Endothelial cell of umbilical vein (primary cell): ENCODE data around the gene DNAJB12. TPM values are rescaled to one million over a fixed set of nuclear protein-coding genes. Genes with fewer than 3 reads are reported as not detected.

Experiments
- BruUV-seq: library from RNA; stranded (reverse); fragments of 400-500 nt; replicated peaks from 2 replicates; lab custom pipeline; 2021; lab: Mats Ljungman, UMichigan
- CTCF ChIA-PET: fragments of 300-600, 350-600 bp; sonication (Branson Sonifier 250); formaldehyde crosslinking; loops from one replicate; lab custom pipeline; 2021; ENCODE audit warnings: antibody characterized with exemption, inconsistent platforms; lab: Charles Lee
- POLR2A ChIA-PET: fragments of 300-600, 350-600 bp; sonication (Branson Sonifier 250); formaldehyde crosslinking; loops from one replicate; lab custom pipeline; 2021; ENCODE audit warnings: antibody characterized with exemption, inconsistent platforms; lab: Charles Lee
- DNase-seq: peaks from one replicate; pipeline ENCODE4 v3.0.0-alpha.2; 2011; ENCODE audit warnings: low read depth, low spot score
- FAIRE-seq: peaks from 2 replicates; lab custom pipeline; 2011; peaks lifted over from hg19 to GRCh38; lab: Jason Lieb, UNC
- H2AFZ ChIP-seq: 2 replicates; pipeline ENCODE4 v1.6.0; 2012; ENCODE audit warnings: low read depth, low read length, control low read depth, inconsistent platforms
- H3K27ac ChIP-seq: 2 replicates; pipeline ENCODE4 v1.5.1; 2011; ENCODE audit warnings: low read depth, mild to moderate bottlenecking, control low read depth, low read length, moderate library complexity; ENCODE audit not compliant: insufficient read depth
- H3K27me3 ChIP-seq, 2 experiments: 2 replicates each; pipeline versions ENCODE4 v1.6.0 to v1.6.1; 2011; ENCODE audit warnings: low read length in 2 of 2, mixed read lengths in 1 of 2; ENCODE audit not compliant: control insufficient read depth in 2 of 2, insufficient read depth in 2 of 2
- H3K36me3 ChIP-seq, 2 experiments: 2 replicates in 1 of 2; 3 replicates in 1 of 2; pipeline ENCODE4 v1.5.1; 2011; ENCODE audit warnings: low read length in 2 of 2, mild to moderate bottlenecking in 1 of 2, moderate library complexity in 1 of 2; ENCODE audit not compliant: control insufficient read depth in 2 of 2, insufficient read depth in 2 of 2; ENCODE audit errors: extremely low read depth in 1 of 2
- H3K4me1 ChIP-seq: 3 replicates; pipeline ENCODE4 v1.5.1; 2011; ENCODE audit warnings: mild to moderate bottlenecking, low read length; ENCODE audit not compliant: control insufficient read depth, insufficient read depth; ENCODE audit errors: extremely low read depth
- H3K4me2 ChIP-seq: 2 replicates; pipeline ENCODE4 v1.6.1; 2011; ENCODE audit warnings: low read length, control low read depth, mixed read lengths; ENCODE audit not compliant: insufficient read depth
- H3K4me3 ChIP-seq, 3 experiments: fragments of 200-600 bp in 1 of 3; sonication (generic), shearing (Covaris generic) in 1 of 3; replicated peaks in 1 of 3; 2 replicates each; pipeline ENCODE4 v1.5.1; 2011 to 2016; ENCODE audit warnings: control low read depth in 3 of 3, low read length in 3 of 3, mild to moderate bottlenecking in 2 of 3, inconsistent platforms in 1 of 3, low read depth in 1 of 3, moderate library complexity in 1 of 3; ENCODE audit not compliant: insufficient read depth in 1 of 3
- H3K79me2 ChIP-seq: 2 replicates; pipeline ENCODE4 v1.6.0; 2012; ENCODE audit warnings: low read length, inconsistent platforms; ENCODE audit not compliant: control insufficient read depth, insufficient read depth
- H3K9ac ChIP-seq: replicated peaks from 2 replicates; pipeline ENCODE3; 2011; ENCODE audit warnings: low read length, control low read depth; ENCODE audit not compliant: insufficient read depth; ENCODE audit errors: extremely low read depth
- H3K9me1 ChIP-seq: replicated peaks from 3 replicates; pipeline ENCODE4 v1.6.0; 2011; ENCODE audit warnings: mild to moderate bottlenecking, low read length; ENCODE audit not compliant: control insufficient read depth, insufficient read depth; ENCODE audit errors: extremely low read depth
- H3K9me3 ChIP-seq: replicated peaks from 2 replicates; pipeline ENCODE4 v1.5.1; 2012; ENCODE audit warnings: low read length, inconsistent platforms; ENCODE audit not compliant: control insufficient read depth, insufficient read depth
- H4K20me1 ChIP-seq: replicated peaks from 2 replicates; pipeline ENCODE3; 2011; ENCODE audit warnings: mild to moderate bottlenecking, low read length; ENCODE audit not compliant: control insufficient read depth, insufficient read depth; ENCODE audit errors: extremely low read depth
- CTCF ChIP-seq, 2 donors: IDR thresholded peaks; 1 replicate in 1 of 2; 2 replicates in 1 of 2; pipeline ENCODE4 v1.5.1; 2011; ENCODE audit warnings: low read length in 2 of 2, mild to moderate bottlenecking in 2 of 2, moderate library complexity in 2 of 2, control low read depth in 1 of 2, inconsistent platforms in 1 of 2, low read depth in 1 of 2; ENCODE audit not compliant: insufficient read depth in 1 of 2; ENCODE audit errors: extremely low read depth in 1 of 2
- EZH2 ChIP-seq: IDR thresholded peaks from 2 replicates; pipeline ENCODE4 v1.6.1; 2012; ENCODE audit warnings: borderline replicate concordance, low read depth, mild to moderate bottlenecking, moderate library complexity, low read length, inconsistent platforms; ENCODE audit not compliant: severe bottlenecking
- FOS ChIP-seq: IDR thresholded peaks from 2 replicates; pipeline ENCODE4 v1.6.1; 2011; ENCODE audit warnings: mild to moderate bottlenecking, low read length, moderate library complexity, borderline replicate concordance; ENCODE audit not compliant: insufficient read depth
- GATA2 ChIP-seq: IDR thresholded peaks from 2 replicates; pipeline ENCODE4 v1.7.0; 2011; ENCODE audit warnings: low read depth, mild to moderate bottlenecking, moderate library complexity, mixed read lengths, low read length; ENCODE audit not compliant: insufficient read length, insufficient read depth
- JUN ChIP-seq: IDR thresholded peaks from 2 replicates; pipeline ENCODE4 v1.6.1; 2011; ENCODE audit warnings: borderline replicate concordance, low read depth; ENCODE audit not compliant: insufficient read length, insufficient read depth
- MAX ChIP-seq: IDR thresholded peaks from 2 replicates; pipeline ENCODE4 v1.6.1; 2011; ENCODE audit not compliant: insufficient read depth, insufficient read length
- MYC ChIP-seq: IDR thresholded peaks from one replicate; pipeline ENCODE4 v1.6.1; 2011; ENCODE audit warnings: mild to moderate bottlenecking, low read depth, low read length
- POLR2A ChIP-seq: IDR thresholded peaks from 2 replicates; pipeline ENCODE4 v1.6.1; 2012; ENCODE audit warnings: low read depth, mild to moderate bottlenecking, control low read depth, low read length
- POLR2AphosphoS5 ChIP-seq: IDR thresholded peaks from 2 replicates; pipeline ENCODE4 v1.6.1; 2012; ENCODE audit warnings: low read depth, mild to moderate bottlenecking, control low read depth, low read length, moderate library complexity; ENCODE audit not compliant: insufficient read depth
- dilution Hi-C: fragments of 300-500 bp; cut with MboI; formaldehyde crosslinking; loops from one replicate; pipeline ENCODE4 v1.15.0; 2019; ENCODE audit warnings: low sequenced_read_pairs; ENCODE audit not compliant: extremely low pct_ligation_motif_present
- intact Hi-C: fragments of 100-400 bp; cut with micrococcal nuclease; formaldehyde crosslinking; loops from one replicate; pipeline ENCODE4 v1.10.0; 2022
- polyA plus RNA-seq, 4 experiments: library from polyadenylated mRNA; depleted of rRNA in 3 of 4; stranded (reverse) in 3 of 4; unstranded in 1 of 4; fragments of >200 nt; gene quantifications; 2 replicates each; pipeline versions ENCODE4 v1.2.1 to v1.2.3, GENCODE V29; 2011 to 2012; ENCODE audit warnings: missing spikeins in 1 of 4
- total RNA-seq: library from RNA; stranded (reverse); gene quantifications from 2 replicates; pipeline ENCODE4 v1.2.3, GENCODE V29; 2021

Gene DNAJB12
- total and polyA plus RNA-seq, 2 donors (not counting 3 experiments of a cell fraction or from before 2014, with no cell fraction given): 27.2 to 44.2 TPM

- ChIA-PET POLR2A (interaction anchor here (1.0 to 1.5 kb wide), 3 partner anchors 29 to 30 kb away, joined by 4 read pairs; no protein-coding TSS in a partner anchor), CTCF (interaction anchor here (0.6 to 2.1 kb wide), 6 partner anchors 13 to 42 kb away, joined by 3 to 6 read pairs (median 4); no protein-coding TSS in a partner anchor)
- dilution Hi-C loops (no loop called here), intact Hi-C loops (no loop called here)
- Histone ChIP-seq H3K9ac (no peak overlapping the region), H4K20me1 (no peaks in the 10 kb centered on the region), H3K27me3 (no peaks in the 10 kb centered on the region), H3K4me2 (no peak overlapping the region), H3K4me1 (peaks cover 13% of the 10 kb centered on the region), H3K9me1 (no peaks in the 10 kb centered on the region), H3K79me2 (no peaks in the 10 kb centered on the region), H3K27ac (no peak overlapping the region), H2AFZ (no peak overlapping the region), H3K9me3 (no peaks in the 10 kb centered on the region), H3K36me3 (no peaks in the 10 kb centered on the region), H3K4me3 (no peak overlapping the region)
- BruUV-seq: no TSS peak
- DNase-seq (no peak), FAIRE-seq (no peak)
- TF ChIP-seq GATA2 (no peak), MYC (no peak)
Observed at GRCh38 chr10:72303424-72304128, 51.1 kb downstream of the DNAJB12 start.

- intact Hi-C loops (loop anchor here (1.0 kb wide), 2 partner anchors 9 to 20 kb away; no protein-coding TSS in a partner anchor), dilution Hi-C loops (no loop called here)
- DNase-seq: no peak
- H3K9me1 ChIP-seq: no peaks in the 10 kb centered on the region
- H4K20me1 ChIP-seq: no peaks in the 10 kb centered on the region
- peak overlapping the region; percentile 68 for H3K9ac ChIP-seq
- peaks cover 15% of the 10 kb centered on the region for H3K4me1 ChIP-seq
- no peaks in the 10 kb centered on the region for H3K27me3 ChIP-seq
- no peak overlapping the region for H3K4me3 ChIP-seq
- peak overlapping the region; percentile 34 for H3K4me2 ChIP-seq
- H3K27ac ChIP-seq: peak overlapping the region; percentile 88
- FAIRE-seq: no peak
- no peaks in the 10 kb centered on the region for H3K9me3 ChIP-seq
- H3K36me3 ChIP-seq: no peaks in the 10 kb centered on the region
- peak overlapping the region; percentile 50 for H2AFZ ChIP-seq
- H3K79me2 ChIP-seq: no peaks in the 10 kb centered on the region
- POLR2A ChIA-PET: interaction anchor here (1.1 to 2.1 kb wide), 2 partner anchors 10 to 25 kb away, joined by 3 to 22 read pairs; partner anchors contain the start of gene DDIT4
- CTCF ChIA-PET: interaction anchor here (1.0 to 1.7 kb wide), 2 partner anchors 23 to 26 kb away, joined by 3 to 6 read pairs; partner anchors contain the start of gene DDIT4
- TF ChIP-seq MYC (no peak), CTCF (IDR thresholded peaks at IDR 0.05; ENCODE audit: extremely low read depth in 1 of 2, insufficient read depth in 1 of 2, low read depth in 1 of 2, low read length in 2 of 2) (no peak), EZH2 (no peak), FOS (no peak), JUN (no peak), POLR2AphosphoS5 (no peak), POLR2A (no peak), MAX (no peak)
- BruUV-seq: no TSS peak
Observed at GRCh38 chr10:72298592-72299519, 55.9 kb downstream of the DNAJB12 start.
